ENCODE data around the gene NKD1.
"Not testable (repeated sequence)": the region's sequence is repeated elsewhere in the genome, so short reads cannot be mapped to it uniquely, and the experiment has no call there.

The NKD1 gene

DNA sequence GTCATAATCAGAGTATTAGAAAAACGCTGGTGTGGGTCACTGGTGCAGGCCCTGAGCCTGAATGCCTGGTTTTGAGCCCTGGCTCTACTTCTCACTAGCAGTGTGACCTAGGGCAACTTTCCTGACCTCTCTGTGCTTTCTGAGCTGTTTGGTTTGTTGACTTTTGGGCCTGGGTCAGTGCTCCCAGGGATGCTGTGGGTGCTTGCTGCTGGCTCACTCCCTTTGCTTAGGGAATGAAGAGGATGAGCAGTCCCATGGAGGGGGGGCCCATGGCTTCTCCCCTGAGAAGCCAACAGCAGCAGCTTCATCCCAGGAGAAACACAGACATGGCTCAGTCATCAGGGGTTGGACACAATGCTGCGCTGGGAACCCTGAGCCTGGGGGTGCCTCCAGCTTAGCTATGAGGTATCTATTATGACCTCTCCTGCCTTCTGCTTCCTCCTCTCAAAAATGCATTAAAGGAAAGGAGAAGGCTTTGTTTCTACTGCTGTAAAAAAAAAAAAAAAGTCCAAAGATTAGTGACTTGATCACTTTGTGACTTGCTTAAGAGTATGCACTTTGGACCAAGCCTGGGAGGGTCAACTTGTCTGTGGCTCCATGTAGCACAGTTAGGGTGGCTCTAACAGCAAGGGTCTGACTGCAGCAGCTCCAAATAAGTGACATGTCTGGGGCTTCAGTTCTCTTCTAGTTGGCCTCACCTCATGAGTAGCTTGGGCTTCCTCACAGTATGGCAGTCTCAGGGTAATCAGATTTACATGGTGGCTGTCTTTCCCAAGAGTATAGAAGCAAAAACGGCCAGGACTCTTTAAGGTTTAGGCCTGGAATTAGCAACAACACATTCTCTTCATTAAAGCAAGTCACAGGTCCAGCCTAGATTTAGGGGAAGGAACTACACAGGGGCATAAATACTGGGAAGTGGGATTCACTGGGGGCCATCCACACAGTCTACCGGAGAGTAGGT is 13.0 kb downstream of the NKD1 start:
- no peak for DNase-seq

DNA sequence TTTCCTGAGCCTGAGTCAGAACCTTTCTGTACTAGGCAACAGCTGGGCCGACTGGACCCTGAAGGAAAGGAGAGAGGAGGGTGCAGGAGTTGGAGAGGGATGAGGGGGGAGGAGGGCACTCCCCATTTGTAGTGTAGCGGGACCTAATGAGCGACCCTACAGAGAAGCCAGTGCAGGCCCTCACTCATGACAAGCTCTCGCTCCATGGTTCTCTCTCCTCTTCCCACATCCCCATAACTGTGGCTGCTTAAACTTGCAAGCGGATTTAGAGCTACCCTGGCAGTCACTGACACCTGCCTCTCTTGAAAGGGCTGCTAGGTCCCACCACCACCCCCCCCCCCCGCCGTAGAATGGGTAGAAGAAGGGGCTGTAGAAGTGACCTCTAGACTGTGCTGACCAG is 14.5 kb downstream of the NKD1 start:
- no peak for DNase-seq

DNA sequence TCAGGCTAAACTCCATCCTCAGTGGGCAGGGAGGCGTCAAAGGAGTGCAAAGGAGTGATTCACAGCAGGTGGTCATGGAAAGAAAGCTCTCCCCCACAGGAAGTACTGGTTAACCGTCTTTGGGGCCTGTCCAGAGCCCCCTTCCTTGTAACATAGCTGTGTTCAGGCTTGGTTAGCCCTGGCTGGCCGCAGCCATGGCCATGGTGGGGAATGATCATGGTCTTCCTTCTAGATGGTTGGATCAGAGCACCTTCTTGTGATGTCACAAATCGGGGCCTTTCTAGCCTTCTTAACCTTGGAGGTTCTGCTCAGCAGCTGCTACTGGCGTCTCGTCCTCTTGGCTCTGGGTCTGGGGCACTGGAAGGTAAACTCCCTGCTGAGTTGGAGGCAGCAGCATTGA is 15.8 kb downstream of the NKD1 start:
- no peak for DNase-seq

DNA sequence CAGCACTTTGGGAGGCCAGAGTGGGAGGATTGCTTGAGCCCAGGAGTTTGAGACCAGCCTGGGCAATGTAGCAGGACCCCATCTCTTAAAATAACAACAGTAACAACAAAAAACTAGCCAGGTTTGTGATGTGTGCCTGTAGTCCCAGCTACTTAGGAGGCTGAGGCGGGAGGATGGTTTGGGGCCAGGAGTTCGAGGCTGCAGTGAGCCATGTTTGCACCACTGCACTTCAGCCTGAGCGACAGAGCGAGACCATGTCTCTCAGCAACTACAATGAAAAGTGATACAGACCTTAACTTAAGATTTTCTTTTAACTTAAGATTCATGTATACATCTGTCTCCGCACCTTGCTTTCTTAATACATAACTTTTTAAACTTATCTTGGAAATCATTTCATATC is 17.2 kb downstream of the NKD1 start:
- no peak for DNase-seq

DNA sequence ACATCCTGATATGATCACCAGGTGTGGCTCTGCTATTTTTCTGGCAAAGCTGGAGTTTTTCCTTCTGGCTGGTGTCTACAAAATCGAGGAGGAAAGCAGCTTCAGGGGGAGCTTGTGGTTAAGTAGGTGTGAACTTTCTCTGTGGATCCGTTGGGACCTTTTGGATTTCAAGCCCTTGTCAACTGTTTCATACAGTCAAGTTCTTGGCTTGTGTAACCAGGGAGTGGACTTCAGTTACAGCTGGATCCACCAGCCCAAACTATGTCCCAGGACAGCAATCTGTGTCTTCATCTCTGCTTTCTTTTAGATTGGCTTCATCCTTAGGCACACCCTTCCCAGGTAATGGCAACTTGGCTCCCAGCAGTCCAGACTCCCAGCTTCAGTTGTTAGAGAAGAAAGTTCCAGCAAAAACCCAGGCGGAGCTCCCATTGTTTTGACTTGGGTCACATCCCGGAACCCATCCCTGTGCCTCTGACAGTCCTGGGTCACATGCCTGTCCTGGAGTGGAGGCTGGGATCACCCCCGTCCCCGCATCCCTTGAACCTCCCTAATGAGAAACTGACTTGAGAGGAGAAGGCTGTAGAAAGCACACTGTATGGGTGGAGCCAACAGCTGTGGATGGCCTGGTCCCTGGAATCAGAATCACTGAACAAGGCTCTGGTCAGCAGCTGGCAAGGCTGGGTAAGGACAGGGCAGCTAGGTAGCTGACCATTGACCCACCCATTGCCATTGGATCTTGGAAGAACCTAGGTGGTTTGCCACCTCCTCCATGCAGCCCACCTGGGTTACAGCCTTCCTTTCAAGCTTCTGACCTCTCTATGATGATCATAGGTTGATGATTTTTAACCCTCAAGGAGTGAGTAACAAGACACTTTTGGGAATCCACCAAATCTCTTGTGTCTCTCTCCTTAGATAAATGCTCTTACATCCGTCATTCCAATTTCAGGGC is 18.1 kb downstream of the NKD1 start:
- no peak for DNase-seq

DNA sequence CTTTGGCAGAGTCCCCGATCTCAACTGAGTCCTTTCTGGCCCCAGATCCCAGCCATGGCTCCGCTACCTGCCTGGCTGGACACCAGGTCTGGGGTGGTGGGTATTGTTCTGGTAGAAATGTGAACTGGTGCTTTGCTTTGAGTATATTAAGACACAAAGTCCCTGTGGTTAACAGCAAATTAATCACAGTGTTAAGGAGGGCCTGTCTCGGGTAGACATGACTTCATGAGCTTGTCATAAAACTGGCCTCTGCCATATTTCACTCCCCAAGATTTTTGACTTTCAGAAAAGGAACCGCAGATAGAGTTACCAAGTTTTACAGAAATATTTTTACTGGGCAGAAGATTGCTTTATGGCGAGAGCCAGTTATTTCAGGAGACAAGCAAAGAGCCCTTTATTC is 19.5 kb downstream of the NKD1 start:
- no peak for DNase-seq

DNA sequence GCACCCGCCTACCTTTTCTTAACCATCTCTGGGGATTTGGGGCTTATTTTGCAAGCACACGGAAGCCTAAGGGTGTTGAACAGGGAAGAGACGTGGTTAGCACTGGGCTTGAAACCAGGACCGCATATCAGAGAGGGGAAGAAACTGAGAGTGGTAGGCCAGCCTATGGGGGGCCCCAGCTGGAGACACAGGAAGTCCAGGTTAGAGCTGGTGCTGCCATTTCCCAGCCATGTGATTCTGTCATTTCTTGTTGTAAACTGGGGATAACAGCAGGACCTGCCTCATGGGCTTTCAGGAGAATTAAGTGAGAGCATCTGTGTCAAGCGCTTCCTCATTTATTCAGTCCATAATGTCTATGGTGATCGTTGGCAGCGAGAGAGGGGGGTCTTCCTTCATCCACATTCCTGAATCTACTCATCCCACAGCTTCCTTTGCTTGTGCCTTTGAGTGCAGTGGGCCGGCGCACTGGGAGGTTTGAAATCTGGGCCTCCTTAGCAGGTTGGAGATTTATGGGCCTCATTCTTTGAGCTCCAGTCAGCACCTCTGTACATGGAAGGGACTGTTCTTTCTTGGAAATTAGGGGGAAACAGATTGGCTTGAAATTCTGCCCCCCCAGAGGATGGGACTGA is 20.1 kb downstream of the NKD1 start:
- no peak for DNase-seq

DNA sequence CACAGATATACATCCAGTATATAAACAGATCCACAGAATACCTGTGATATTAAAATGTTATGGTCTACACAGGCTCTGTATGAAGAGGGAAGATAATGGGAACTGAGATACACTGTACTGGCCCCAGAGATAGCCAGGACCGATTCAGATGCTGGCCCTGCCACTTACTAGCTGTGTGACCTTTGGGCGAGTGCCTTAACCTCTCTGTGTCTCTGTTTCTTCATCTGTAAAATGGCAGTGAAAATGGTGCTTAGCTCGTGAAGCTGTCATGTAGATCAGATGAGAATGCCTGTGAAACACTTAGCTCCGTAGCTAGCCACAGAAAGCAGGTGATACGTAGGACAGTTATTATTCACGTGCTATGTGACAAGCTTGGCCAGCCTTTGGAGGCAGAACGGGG is 22.2 kb downstream of the NKD1 start:
- DNase-seq = no peak

DNA sequence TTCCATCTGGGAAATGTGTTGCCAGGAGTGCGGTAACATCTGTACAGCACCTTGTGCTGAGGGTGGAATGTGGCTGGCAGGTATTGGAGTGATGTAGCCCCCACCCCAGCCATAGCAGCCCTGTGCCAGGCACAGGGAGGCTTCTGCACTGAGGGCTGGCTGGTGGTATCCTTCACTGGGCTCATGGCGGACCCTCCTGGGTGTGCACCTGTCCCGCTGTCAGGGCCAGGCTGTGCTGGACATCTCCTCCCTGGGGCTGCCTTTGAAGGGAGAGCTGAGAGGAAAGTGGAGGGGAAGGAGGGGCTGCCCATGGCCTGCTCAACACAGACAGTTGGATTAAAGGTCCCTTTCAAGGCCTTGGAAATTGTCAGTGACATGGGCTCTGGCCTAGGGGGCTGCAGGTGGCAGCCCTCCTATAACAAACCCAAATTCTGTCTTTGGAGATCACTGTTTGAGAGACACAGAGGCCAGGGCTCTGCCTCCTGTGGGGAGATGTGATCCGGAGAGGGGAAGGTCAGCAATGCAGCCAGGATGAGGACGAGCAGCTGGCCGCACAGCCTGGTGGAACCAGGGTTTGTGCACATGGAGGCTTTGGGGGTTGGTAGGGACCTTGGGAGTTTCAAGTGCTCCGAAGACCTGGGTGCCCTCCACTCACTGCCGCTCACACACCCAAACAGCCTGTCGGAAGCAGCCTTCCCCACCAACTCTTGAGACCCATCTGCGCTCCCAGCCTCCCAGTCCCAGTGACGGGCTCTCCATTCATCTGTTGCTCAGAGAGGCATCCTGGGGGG is 22.8 kb downstream of the NKD1 start:
- DNase-seq = no peak

DNA sequence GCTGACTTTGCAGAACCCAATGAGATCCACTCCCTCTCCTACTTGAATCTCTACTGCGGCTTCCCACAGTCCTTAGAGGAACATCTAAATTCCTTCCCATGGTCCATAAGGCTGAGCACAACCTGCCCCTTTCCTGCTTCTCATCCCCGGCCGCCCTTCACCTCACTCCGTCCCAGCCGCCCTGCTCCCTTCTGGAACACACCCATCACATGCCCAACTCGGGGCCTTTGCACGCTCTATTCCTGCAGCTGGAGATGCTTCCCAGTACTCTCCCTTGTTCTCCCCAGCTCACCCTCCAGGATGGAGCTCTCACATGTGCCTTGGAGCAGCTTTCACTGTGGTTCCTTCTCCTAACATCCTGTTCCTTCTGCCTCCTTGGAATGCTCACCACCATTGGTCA is 23.6 kb downstream of the NKD1 start:
- no peak for DNase-seq

DNA sequence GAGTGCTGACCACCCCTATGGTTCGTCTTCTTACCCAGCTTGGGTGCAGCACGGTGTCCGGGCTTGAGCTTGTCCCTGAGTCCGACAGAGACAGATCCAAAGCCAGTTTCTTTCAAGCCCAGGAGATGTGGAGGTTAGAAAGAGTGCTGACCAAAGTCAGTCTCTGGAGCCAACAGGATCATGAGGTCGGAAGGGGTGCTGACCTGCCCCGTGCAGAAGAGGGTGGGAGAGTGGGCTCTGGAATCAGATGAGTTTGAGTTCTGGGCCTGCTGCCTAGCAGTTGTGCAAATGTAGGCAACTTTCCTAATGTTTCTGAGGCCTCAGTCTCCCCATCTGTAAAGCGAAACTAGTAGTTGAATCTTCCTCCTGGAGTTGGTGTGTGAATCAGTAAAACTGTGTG is 24.5 kb downstream of the NKD1 start:
- DNase-seq = no peak

DNA sequence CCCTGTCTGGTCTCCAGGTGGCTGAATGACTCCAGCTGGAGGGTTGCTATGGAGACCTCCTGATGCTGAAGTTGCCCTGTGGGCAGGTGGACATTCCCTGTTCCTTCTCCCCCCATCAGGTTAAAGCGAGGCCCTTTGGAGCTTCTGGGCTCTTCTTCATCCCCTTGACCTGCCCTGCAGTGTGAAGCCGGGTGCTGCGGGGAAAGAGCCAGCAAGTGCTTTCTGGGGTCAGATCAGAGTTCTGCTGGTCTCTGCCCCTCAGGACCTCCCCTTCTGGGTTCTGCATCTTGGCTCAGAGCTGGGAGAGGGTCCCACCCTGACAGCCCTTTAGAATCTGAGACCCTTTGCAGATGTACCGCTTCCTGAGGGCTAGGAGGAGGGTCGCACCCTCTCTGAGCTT is 25.1 kb downstream of the NKD1 start:
- DNase-seq = no peak

DNA sequence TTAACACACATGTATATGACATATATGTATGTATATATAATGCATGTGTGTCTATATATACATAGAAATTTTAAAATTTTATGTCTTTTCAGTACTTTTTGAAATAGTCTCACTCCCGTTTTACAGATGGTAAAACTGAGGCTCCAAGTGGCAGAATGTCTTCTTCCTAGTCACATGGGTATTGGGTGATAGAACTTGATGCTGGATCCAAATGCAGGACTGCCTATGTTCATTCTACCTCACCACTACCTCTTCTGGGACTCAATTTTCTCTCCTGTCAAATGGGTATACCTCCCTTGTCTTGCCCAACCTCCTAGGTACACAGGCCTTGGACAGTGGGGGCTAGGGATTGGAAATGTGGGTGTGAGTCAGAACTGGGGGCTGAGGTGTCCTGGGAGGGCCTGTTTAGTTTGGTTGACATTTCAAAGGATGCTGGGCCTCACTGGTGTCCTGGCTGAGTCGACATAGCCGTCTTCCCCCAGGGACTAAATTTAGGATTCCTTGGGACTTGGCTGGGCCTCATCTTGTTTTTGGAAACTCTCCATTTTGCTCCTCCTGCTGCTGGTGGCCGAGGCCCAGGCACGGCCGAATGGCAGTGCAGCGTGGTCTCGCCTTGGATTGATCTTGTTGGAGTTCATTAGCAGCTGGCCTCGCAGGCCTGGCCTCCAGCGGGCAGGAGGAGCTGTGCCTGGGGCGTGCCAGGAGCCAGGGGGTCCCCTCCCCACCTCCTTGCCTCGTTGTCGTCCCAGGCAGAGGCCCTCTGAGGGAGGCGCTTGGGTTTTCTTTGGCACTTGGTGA is 25.9 kb downstream of the NKD1 start:
- no peak for DNase-seq

DNA sequence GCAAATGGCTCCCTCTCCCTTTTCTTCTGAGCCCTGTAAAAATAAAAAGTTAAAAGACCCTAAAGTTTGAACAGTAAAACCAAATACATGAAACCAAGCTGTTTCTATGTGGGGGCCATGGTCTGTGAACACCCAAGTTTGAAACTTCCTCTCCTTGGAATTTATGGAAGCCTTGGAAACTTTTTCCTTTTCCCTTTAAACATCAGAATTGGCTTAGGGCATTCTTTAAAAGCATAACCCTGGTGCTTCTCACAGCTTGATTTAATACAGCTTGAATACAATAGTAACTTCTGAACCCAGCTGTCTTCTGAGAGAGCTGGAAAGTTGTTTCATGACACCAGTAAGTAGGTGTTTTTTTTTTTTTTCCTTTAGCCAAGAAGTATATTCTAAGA is 26.5 kb downstream of the NKD1 start:
- DNase-seq = no peak

DNA sequence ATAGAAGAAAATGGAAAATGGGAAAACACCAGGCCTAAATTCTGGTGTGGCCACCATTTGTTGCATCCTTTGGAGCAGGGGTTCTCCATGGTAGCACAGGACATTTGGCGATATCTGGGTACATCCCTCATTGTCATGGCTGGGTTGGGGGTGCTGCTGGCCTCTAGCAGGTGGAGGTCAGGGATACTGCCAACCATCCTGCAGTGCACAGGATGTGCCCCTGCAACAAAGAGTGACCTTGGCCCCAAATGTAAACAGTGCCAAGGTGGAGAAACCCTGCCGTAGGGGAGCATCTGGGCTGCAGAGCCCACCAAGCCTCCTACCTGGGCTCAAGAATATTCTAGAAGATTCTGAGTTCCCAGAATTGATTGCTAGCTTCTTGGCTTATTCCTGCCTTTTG is 27.5 kb downstream of the NKD1 start:
- no peak for DNase-seq

DNA sequence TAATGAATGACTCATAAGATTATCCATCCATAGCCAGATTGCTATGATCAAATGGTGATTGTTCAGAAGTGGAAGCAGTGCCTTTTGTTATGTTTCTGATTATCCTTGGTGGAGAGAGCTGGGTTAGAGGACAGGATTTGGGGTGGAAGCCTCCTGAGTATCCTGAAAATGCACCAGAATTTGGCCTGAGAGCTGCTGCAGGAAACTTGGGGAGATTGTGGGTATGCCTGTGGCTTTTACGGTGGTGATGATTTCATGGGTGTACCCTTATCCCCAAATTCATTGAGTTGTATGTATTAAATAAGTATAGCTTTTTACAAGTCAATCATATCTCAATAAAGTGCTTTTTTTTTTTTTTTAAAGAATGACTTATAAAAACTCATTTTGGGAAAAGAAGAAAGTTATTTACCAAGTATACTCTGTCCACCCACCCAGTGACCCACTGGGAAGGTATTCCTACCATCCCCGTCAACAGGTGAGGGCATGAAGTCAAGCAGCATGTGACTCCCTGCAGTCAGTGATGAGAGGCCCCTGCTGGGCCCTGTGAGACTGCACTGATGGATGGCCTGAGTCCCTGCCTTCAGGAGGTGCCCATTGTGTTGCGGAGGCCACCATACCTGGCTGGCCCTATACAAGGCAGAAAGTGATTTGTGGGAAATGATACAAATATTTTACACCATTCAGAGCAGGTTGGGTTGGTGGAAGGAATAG is 28.4 kb downstream of the NKD1 start:
- no peak for DNase-seq

DNA sequence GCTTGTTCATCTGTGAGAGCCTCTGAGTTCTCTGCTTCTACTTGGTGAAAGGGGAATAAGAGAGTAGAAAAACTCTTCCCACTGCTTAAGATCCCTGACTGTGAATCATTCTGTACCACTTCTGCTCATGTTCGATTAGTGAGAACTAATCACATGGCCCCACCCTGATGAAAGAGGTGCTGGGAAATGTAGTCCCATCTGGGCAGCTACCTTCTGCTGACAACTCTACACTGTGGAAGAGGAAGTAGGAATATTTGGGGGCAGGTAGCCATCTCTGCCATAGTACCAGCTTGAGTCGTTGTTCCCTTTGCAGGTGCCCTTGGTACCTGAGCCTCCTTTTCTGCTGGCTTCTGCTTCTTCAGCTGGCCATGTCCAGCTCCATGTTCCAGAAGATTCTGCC is 29.9 kb downstream of the NKD1 start:
- DNase-seq = no peak

DNA sequence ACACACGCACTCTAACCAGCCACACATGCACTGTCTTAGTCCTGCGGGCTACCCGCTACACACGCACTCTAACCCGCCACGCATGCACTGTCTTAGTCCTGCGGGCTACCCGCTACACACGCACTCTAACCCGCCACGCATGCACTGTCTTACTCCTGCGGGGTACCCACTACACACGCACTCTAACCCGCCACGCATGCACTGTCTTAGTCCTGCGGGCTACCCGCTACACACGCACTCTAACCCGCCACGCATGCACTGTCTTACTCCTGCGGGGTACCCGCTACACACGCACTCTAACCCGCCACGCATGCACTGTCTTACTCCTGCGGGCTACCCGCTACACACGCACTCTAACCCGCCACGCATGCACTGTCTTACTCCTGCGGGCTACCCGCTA is 31.2 kb downstream of the NKD1 start:
- not testable (repeated sequence) for DNase-seq

DNA sequence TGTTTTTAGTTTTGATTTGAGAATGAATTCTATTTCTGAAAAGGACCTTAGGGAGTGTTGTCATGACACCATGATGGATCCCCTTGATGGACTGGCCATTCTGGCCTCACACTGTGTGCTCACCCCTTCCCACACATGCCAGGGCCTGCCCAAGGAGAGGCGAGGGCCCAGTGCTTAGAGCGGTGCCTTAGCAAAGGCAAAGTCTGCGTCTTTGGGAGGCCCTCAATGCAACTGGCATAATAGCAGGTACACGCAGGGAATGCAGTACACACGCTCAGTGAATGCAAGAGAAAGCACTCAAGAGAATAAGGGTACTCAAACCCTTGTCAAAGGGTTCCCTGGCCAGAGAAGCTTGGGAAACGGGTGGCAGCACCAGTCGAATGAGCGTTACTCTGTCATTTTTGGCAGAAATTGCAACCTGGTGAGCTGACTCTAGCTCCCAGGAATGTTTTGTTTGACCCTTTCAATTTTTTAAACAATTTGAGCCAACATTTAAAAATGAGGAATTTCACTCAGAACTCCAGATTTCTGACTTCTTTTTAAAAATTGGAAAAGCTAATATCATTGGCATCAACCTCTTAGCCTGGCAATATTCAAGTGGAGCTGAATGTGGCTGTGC is 32.1 kb downstream of the NKD1 start:
- no peak for DNase-seq

DNA sequence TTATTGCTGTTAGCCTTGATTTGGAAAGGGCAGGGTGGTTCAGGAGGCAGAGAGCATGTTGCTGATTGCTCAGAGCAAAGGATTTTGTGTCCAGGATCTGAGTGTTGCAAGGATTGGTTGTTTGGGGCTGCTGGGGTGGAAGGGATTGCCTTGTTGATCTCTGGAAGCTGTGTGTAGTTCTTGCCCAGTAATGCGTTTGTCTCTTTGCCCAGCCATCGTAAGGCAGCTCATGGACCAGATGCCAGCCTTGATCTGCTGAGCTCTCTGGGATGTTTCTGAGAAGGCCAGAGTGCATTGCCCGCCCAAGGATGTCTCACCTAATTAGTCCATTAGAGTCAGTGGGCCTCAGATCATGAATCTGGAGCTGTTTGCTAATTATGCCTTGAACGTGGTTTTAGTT is 33.6 kb downstream of the NKD1 start:
- no peak for DNase-seq

DNA sequence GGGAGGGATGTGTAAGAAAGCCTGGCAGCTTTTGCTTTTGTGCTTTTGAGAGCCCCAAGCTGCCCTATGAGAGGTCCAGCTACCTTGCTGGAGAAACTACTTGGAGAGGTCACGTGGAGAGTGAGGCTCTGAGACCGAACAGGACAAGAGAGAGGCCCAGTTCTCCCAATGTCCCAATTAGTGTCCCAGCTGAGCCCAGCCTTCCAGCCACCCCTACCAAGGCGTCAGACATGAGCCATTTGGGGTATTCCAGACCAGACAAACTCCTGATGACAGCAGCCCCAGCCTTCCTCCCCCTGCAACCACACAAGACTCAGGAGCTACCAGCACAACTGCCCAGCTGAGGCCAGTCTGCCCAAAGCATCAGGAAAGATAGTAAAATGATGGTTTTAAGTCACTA is 35.0 kb downstream of the NKD1 start:
- no peak for DNase-seq

Measured in HCEC 1CT (cell line).